Mesenchymal stem cell (in vitro differentiated cells and primary cell): ENCODE results near the gene EVC2.

Experiments
- DNase-seq: peaks from one replicate; pipeline ENCODE4 v3.0.0-alpha.2; 2013
- H2AFZ ChIP-seq: one replicate; pipeline ENCODE4 v1.6.1; 2013; ENCODE audit warnings: low read depth, mild to moderate bottlenecking, control low read depth, inconsistent platforms, low read length, moderate library complexity
- H2AK5ac ChIP-seq: 2 replicates; pipeline ENCODE4 v1.6.1; 2013; ENCODE audit warnings: low read length, moderate library complexity, mild to moderate bottlenecking, inconsistent platforms; ENCODE audit not compliant: severe bottlenecking
- H2BK120ac ChIP-seq: one replicate; pipeline ENCODE4 v1.6.1; 2013; ENCODE audit warnings: low read depth, mild to moderate bottlenecking, inconsistent platforms, low read length, moderate library complexity
- H2BK12ac ChIP-seq, 2 experiments: one replicate each; pipeline ENCODE4 v1.6.1; 2013; ENCODE audit warnings: inconsistent platforms in 2 of 2, low read length in 2 of 2, mild to moderate bottlenecking in 2 of 2, moderate library complexity in 2 of 2, control low read depth in 1 of 2
- H2BK15ac ChIP-seq: one replicate; pipeline ENCODE4 v1.6.1; 2013; ENCODE audit warnings: mild to moderate bottlenecking, low read depth, inconsistent platforms; ENCODE audit not compliant: poor library complexity, severe bottlenecking
- H2BK5ac ChIP-seq: 2 replicates; pipeline ENCODE4 v1.6.1; 2013; ENCODE audit warnings: low read depth, mild to moderate bottlenecking, low read length, control low read depth, inconsistent platforms; ENCODE audit not compliant: poor library complexity, severe bottlenecking
- H3K14ac ChIP-seq, 2 experiments: one replicate each; pipeline ENCODE4 v1.6.1; 2013; ENCODE audit warnings: inconsistent platforms in 2 of 2, low read length in 2 of 2, control low read depth in 1 of 2, mild to moderate bottlenecking in 1 of 2, moderate library complexity in 1 of 2
- H3K18ac ChIP-seq, 2 experiments: one replicate each; pipeline ENCODE4 v1.6.1; 2013; ENCODE audit warnings: inconsistent platforms in 2 of 2, low read length in 2 of 2, control low read depth in 1 of 2, low read depth in 1 of 2, mild to moderate bottlenecking in 1 of 2
- H3K23ac ChIP-seq, 2 experiments: one replicate each; pipeline ENCODE4 v1.6.1; 2013; ENCODE audit warnings: inconsistent platforms in 2 of 2, low read length in 2 of 2, mild to moderate bottlenecking in 2 of 2, moderate library complexity in 2 of 2, control low read depth in 1 of 2
- H3K27ac ChIP-seq: 2 replicates; pipeline ENCODE4 v1.5.1; 2013; ENCODE audit warnings: mild to moderate bottlenecking, moderate library complexity, low read length, control low read depth, inconsistent platforms; ENCODE audit not compliant: poor library complexity, severe bottlenecking
- H3K27me3 ChIP-seq, 2 experiments: 2 replicates each; pipeline versions ENCODE4 v1.6.1 to v1.7.0; 2013; ENCODE audit warnings: low read length in 2 of 2, mild to moderate bottlenecking in 2 of 2, moderate library complexity in 2 of 2, control low read depth in 1 of 2, inconsistent platforms in 1 of 2; ENCODE audit not compliant: control insufficient read depth in 1 of 2, insufficient read depth in 1 of 2
- H3K36me3 ChIP-seq, 2 experiments: 2 replicates each; pipeline versions ENCODE4 v1.6.1 to v1.7.0; 2013; ENCODE audit warnings: low read length in 2 of 2, control low read depth in 1 of 2, inconsistent platforms in 1 of 2, low read depth in 1 of 2, mild to moderate bottlenecking in 1 of 2; ENCODE audit not compliant: insufficient read depth in 2 of 2, control insufficient read depth in 1 of 2
- H3K4ac ChIP-seq, 2 experiments: one replicate each; pipeline ENCODE4 v1.6.1; 2013; ENCODE audit warnings: inconsistent platforms in 2 of 2, low read length in 2 of 2, mild to moderate bottlenecking in 2 of 2, moderate library complexity in 2 of 2, control low read depth in 1 of 2, low read depth in 1 of 2
- H3K4me1 ChIP-seq: 2 replicates; pipeline ENCODE4 v1.6.1; 2013; ENCODE audit warnings: low read depth, low read length, control low read depth; ENCODE audit not compliant: control insufficient read depth, insufficient read depth
- H3K4me2 ChIP-seq: 2 replicates; pipeline ENCODE4 v1.6.1; 2013; ENCODE audit warnings: low read length, mild to moderate bottlenecking, inconsistent platforms; ENCODE audit not compliant: poor library complexity, severe bottlenecking
- H3K4me3 ChIP-seq, 2 experiments: 2 replicates each; pipeline versions ENCODE4 v1.5.1 to v1.7.0; 2013; ENCODE audit warnings: low read length in 2 of 2, mild to moderate bottlenecking in 2 of 2, control low read depth in 1 of 2, low read depth in 1 of 2; ENCODE audit not compliant: insufficient read depth in 1 of 2
- H3K79me1 ChIP-seq: replicated peaks from 2 replicates; pipeline ENCODE4 v1.6.1; 2013; ENCODE audit warnings: mild to moderate bottlenecking, control low read depth, low read length, inconsistent platforms; ENCODE audit not compliant: poor library complexity, severe bottlenecking
- H3K9ac ChIP-seq: 2 replicates; pipeline ENCODE4 v1.7.0; 2013; ENCODE audit warnings: mild to moderate bottlenecking, low read length, moderate library complexity
- H3K9me3 ChIP-seq: 2 replicates; pipeline ENCODE4 v1.7.0; 2013; ENCODE audit warnings: mild to moderate bottlenecking, low read length; ENCODE audit not compliant: control insufficient read depth
- H4K8ac ChIP-seq: one replicate; pipeline ENCODE4 v1.6.1; 2013; ENCODE audit warnings: inconsistent platforms, mild to moderate bottlenecking, low read length, moderate library complexity
- H4K91ac ChIP-seq: one replicate; pipeline ENCODE4 v1.6.1; 2013; ENCODE audit warnings: mild to moderate bottlenecking, low read length, inconsistent platforms
- WGBS: methylation state at CpG from one replicate; pipeline ENCODE4 v1.1.7; 2013; ENCODE audit warnings: mixed read lengths; 5-methylcytosine and 5-hydroxymethylcytosine counted together

The EVC2 gene

DNA sequence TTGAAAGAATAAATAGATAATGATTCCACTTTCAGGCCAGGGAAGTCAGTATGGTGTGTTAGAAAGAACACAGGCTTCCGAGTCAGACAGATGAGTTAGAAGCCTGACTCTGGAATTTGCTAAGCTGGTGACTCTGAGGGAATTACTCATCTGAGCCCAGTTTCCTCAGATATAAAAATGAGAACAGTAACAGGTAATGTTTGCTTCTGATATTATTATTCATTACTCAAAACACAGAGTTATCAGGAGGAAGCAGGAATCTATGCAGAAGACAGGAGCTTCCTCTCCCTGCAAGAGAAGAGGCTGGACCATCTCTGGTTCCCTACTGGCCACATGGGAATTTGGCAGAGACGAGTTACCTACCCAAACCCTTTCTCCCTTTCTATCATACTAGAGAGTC, 163.1 kb downstream of the EVC2 start:
- no peak overlapping the region for H3K9ac ChIP-seq
- H3K79me1 ChIP-seq = no peaks in the 10 kb centered on the region
- H3K4me3 ChIP-seq = no peak overlapping the region
- H2AK5ac ChIP-seq = no peak overlapping the region
- no peak overlapping the region for H3K4me2 ChIP-seq
- DNase-seq = no peak
- H3K14ac ChIP-seq = no peak overlapping the region
- H3K4me1 ChIP-seq = no peaks in the 10 kb centered on the region
- H3K9me3 ChIP-seq = peaks cover 3% of the 10 kb centered on the region
- no peak overlapping the region for H3K23ac ChIP-seq
- no peak overlapping the region for H3K27ac ChIP-seq
- H3K27me3 ChIP-seq = no peaks in the 10 kb centered on the region
- H2BK12ac ChIP-seq = no peak overlapping the region
- WGBS = 94% methylated on average over 1 of the region's 2 CpGs
- no peak overlapping the region for H3K4ac ChIP-seq
- H4K91ac ChIP-seq = no peak overlapping the region
- no peak overlapping the region for H4K8ac ChIP-seq
- no peak overlapping the region for H3K18ac ChIP-seq
- H2AFZ ChIP-seq = no peak overlapping the region
- no peak overlapping the region for H2BK120ac ChIP-seq
- H2BK5ac ChIP-seq = no peak overlapping the region
- peaks cover 30 to 48% of the 10 kb centered on the region in 2 experiments for H3K36me3 ChIP-seq
- H2BK15ac ChIP-seq = no peak overlapping the region

DNA sequence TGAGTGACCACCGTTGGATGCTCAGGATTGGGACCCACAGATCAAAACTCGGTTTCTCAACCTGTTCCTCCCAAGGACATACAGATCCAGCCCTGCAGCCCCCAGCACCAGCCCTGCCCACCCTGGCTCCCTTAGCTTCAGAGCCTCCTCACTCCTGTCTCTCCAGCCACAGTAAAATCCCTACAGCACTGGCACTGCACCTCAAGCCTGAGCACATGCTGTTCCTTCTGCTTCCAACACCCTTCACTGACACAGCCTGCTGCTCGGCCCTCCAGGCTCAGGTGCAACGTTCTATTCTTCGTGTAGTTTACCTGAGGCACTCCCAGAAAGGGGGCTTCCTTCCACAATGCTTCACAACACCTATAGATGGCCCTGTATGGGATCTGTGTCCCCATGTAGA, 163.6 kb downstream of the EVC2 start:
- Histone ChIP-seq H3K4me3 (no peak overlapping the region), H2BK15ac (no peak overlapping the region), H3K23ac (no peak overlapping the region), H2AK5ac (no peak overlapping the region), H3K79me1 (no peaks in the 10 kb centered on the region), H3K9ac (no peak overlapping the region), H2BK120ac (no peak overlapping the region), H3K4me2 (no peak overlapping the region), H3K4me1 (no peaks in the 10 kb centered on the region), H3K4ac (no peak overlapping the region), H3K14ac (no peak overlapping the region), H3K27me3 (no peaks in the 10 kb centered on the region), H2AFZ (no peak overlapping the region), H3K18ac (no peak overlapping the region), H3K27ac (no peak overlapping the region), H4K8ac (no peak overlapping the region), H4K91ac (no peak overlapping the region), H3K36me3 (peaks cover 30 to 46% of the 10 kb centered on the region in 2 experiments), H3K9me3 (peaks cover under 1% of the 10 kb centered on the region), H2BK12ac (no peak overlapping the region), H2BK5ac (no peak overlapping the region)
- 71% methylated on average over 5 of the region's 5 CpGs for WGBS
- no peak for DNase-seq

DNA sequence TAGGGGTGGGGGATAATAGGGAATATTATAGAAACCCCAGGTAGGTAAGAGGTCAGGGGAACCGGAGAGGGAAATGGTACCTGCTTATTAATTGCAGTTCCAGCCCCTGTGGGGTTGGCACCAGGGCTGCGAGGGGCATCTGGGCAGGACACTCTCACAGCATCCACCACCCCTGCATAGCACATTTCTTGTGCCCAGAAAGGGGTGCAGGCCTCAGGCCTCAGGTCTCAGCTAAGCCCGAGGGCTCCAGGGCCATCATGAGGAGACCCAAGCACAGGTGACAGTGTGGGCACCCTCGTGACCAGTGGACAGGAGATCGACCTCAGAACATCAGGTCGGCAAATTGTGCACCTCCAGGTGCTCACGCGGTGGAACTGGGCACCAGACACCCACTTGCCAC, 164.7 kb downstream of the EVC2 start:
- no peak overlapping the region for H3K18ac ChIP-seq
- H3K14ac ChIP-seq = no peak overlapping the region
- 92% methylated on average over 6 of the region's 8 CpGs for WGBS
- no peak overlapping the region for H3K9ac ChIP-seq
- H2BK15ac ChIP-seq = no peak overlapping the region
- H3K4me1 ChIP-seq = no peaks in the 10 kb centered on the region
- no peak overlapping the region for H3K4me3 ChIP-seq
- H4K91ac ChIP-seq = no peak overlapping the region
- no peak for DNase-seq
- no peak overlapping the region for H2BK5ac ChIP-seq
- H3K9me3 ChIP-seq = no peaks in the 10 kb centered on the region
- H3K79me1 ChIP-seq = no peaks in the 10 kb centered on the region
- no peak overlapping the region for H2AK5ac ChIP-seq
- H3K4ac ChIP-seq = no peak overlapping the region
- peaks cover 30 to 38% of the 10 kb centered on the region in 2 experiments for H3K36me3 ChIP-seq
- H4K8ac ChIP-seq = no peak overlapping the region
- no peak overlapping the region for H2BK12ac ChIP-seq
- no peak overlapping the region for H2AFZ ChIP-seq
- H2BK120ac ChIP-seq = no peak overlapping the region
- no peak overlapping the region for H3K4me2 ChIP-seq
- H3K27me3 ChIP-seq = no peaks in the 10 kb centered on the region
- H3K27ac ChIP-seq = no peak overlapping the region
- no peak overlapping the region for H3K23ac ChIP-seq

DNA sequence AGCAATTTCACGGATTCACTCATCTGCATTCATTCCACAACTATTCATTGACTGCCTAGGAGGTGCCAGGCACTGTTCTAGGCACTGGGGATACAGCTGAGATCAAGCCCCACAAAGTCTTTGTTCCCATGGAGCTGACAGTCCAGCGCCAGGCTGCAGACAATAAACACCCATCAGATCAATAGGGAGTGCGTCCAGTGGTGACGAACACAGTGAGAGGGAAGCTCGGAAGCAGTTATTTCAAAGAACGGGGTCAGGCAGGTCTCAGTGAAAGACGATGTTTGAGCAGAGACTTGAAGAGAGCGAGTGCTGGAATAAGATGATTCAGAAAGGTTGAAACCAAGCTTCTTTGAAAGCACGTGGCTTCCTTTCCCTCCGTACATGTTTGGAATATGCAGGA, 167.2 kb downstream of the EVC2 start:
- no peak overlapping the region for H3K27ac ChIP-seq
- no peak overlapping the region for H3K4me2 ChIP-seq
- H2AFZ ChIP-seq = no peak overlapping the region
- no peak overlapping the region for H2BK12ac ChIP-seq
- H3K36me3 ChIP-seq = peaks cover 13 to 28% of the 10 kb centered on the region in 2 experiments
- no peaks in the 10 kb centered on the region for H3K4me1 ChIP-seq
- H3K27me3 ChIP-seq = no peaks in the 10 kb centered on the region
- no peaks in the 10 kb centered on the region for H3K9me3 ChIP-seq
- H2BK15ac ChIP-seq = no peak overlapping the region
- no peak overlapping the region for H3K18ac ChIP-seq
- H3K14ac ChIP-seq = no peak overlapping the region
- 84% methylated on average over 9 of the region's 10 CpGs for WGBS
- no peak overlapping the region for H3K4ac ChIP-seq
- H3K23ac ChIP-seq = no peak overlapping the region
- H2BK120ac ChIP-seq = no peak overlapping the region
- no peak overlapping the region for H2AK5ac ChIP-seq
- no peaks in the 10 kb centered on the region for H3K79me1 ChIP-seq
- no peak overlapping the region for H4K91ac ChIP-seq
- no peak overlapping the region for H3K4me3 ChIP-seq
- H4K8ac ChIP-seq = no peak overlapping the region
- no peak overlapping the region for H2BK5ac ChIP-seq
- H3K9ac ChIP-seq = no peak overlapping the region
- DNase-seq = no peak
